Eye (tissue), 1 donor: Measurements from ENCODE around the gene ILKAP.
A peak's percentile ranks its signal among the peaks of the same experiment; 100 is the strongest.

ENCODE experiments used
- DNase-seq: peaks from one replicate; pipeline ENCODE4 v3.0.0-alpha.2; 2015

ILKAP gene

GRCh38 chr2:238121511-238122286, 81.8 kb downstream of the ILKAP start:
- DNase-seq = no peak

GRCh38 chr2:238120463-238121298, 82.8 kb downstream of the ILKAP start:
- DNase-seq = peak; percentile 74
